ENCODE measurements around the gene MYO9B. TPM values are rescaled to one million over a fixed set of nuclear protein-coding genes. Genes with fewer than 3 reads are reported as not detected.

MYO9B gene
- polyA plus RNA-seq, 3 donors, result 5.9 to 366 (median 7.5) TPM

GRCh38 chr19:17097593-17098126, 22.1 kb downstream of the MYO9B start:
- WGBS (ENCODE audit: insufficient coverage), result 95% methylated on average over 2 of the region's 8 CpGs
- Histone ChIP-seq H3K4me2 (replicated peaks; ENCODE audit: extremely low read depth, low read length, poor library complexity, severe bottlenecking) (peak overlapping the region; percentile 19), H3K27ac (ENCODE audit: low read depth in 1 of 2, low read length in 2 of 2) (peak overlapping the region; percentile 2 to 67), H3K36me3 (replicated peaks in 1 of 2; ENCODE audit: control insufficient read depth in 1 of 2, insufficient read depth in 2 of 2, low read length in 2 of 2) (peaks cover 18 to 41% of the 10 kb centered on the region in 2 donors), H4K20me1 (ENCODE audit: insufficient read depth, low read length) (peaks cover 79% of the 10 kb centered on the region), H3K4me1 (ENCODE audit: control insufficient read depth in 1 of 2, insufficient read depth in 2 of 2, low read length in 2 of 2) (peaks cover 33 to 51% of the 10 kb centered on the region in 2 donors), H3K9me3 (replicated peaks in 1 of 2; ENCODE audit: control insufficient read depth in 1 of 2, insufficient read depth in 1 of 2, low read length in 2 of 2) (no peaks in the 10 kb centered on the region), H3K4me3 (replicated peaks in 1 of 3; ENCODE audit: low read depth in 2 of 3, low read length in 3 of 3) (no peak overlapping the region), H3K79me2 (ENCODE audit: insufficient read depth, low read length) (peaks cover 100% of the 10 kb centered on the region), H2AFZ (ENCODE audit: insufficient read depth, low read depth, low read length, poor library complexity, severe bottlenecking) (no peak overlapping the region), H3K27me3 (ENCODE audit: control insufficient read depth in 2 of 2, insufficient read depth in 2 of 2, low read length in 2 of 2) (no peaks in the 10 kb centered on the region), H3K9ac (ENCODE audit: insufficient read depth, low read length, poor library complexity, severe bottlenecking) (no peak overlapping the region)
- Mint-ChIP-seq H3K27ac (peak overlapping the region; percentile 64 to 90 (median 81)), H3K4me3 (no peak overlapping the region), H3K36me3 (peaks cover 63 to 73% of the 10 kb centered on the region in 2 donors), H3K4me1 (peaks cover 46% of the 10 kb centered on the region), H3K27me3 (ENCODE audit: low read depth in 3 of 3) (peaks cover 0 to 3% (median 0%) of the 10 kb centered on the region in 3 donors), H3K9me3 (peaks cover under 1 to 14% (median 5%) of the 10 kb centered on the region in 7 donors)
- DNase-seq, result peak in 2 of 3 donors; percentile 40 to 58
- intact Hi-C loops (cut with micrococcal nuclease), result no loop called here
- TF ChIP-seq, protein P1, sequence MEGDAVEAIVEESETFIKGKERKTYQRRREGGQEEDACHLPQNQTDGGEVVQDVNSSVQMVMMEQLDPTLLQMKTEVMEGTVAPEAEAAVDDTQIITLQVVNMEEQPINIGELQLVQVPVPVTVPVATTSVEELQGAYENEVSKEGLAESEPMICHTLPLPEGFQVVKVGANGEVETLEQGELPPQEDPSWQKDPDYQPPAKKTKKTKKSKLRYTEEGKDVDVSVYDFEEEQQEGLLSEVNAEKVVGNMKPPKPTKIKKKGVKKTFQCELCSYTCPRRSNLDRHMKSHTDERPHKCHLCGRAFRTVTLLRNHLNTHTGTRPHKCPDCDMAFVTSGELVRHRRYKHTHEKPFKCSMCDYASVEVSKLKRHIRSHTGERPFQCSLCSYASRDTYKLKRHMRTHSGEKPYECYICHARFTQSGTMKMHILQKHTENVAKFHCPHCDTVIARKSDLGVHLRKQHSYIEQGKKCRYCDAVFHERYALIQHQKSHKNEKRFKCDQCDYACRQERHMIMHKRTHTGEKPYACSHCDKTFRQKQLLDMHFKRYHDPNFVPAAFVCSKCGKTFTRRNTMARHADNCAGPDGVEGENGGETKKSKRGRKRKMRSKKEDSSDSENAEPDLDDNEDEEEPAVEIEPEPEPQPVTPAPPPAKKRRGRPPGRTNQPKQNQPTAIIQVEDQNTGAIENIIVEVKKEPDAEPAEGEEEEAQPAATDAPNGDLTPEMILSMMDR (IDR thresholded peaks at IDR 0.05), result no peak

DNA sequence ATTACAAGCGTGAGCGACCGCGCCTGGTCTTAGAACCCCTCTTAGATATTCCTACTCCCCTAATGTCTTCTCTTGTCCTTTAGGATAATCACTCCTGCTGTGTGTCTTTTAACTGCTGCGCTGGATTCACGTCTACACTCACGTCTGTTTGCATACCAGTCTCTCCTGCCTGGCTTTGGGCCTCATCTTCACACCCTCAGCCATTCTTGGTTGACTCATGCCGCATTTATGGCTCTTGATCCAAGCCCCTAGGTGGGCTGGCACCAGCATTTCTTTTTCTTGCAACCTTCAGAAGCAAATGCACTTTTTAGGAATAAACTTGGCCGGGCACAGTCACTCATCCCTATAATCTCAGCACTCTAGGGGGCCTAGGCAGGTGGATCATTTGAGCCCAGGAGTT, 22.7 kb downstream of the MYO9B start:
- intact Hi-C loops (cut with micrococcal nuclease), result no loop called here
- peaks cover 24 to 48% of the 10 kb centered on the region in 2 donors for H3K36me3 ChIP-seq (replicated peaks in 1 of 2; ENCODE audit: control insufficient read depth in 1 of 2, insufficient read depth in 2 of 2, low read length in 2 of 2)
- peak overlapping the region in 1 of 2 donors; percentile 67 for H3K27ac ChIP-seq (ENCODE audit: low read depth in 1 of 2, low read length in 2 of 2)
- Mint-ChIP-seq H3K4me1 (peaks cover 49% of the 10 kb centered on the region), H3K27me3 (ENCODE audit: low read depth in 3 of 3) (peaks cover 0 to 3% (median 0%) of the 10 kb centered on the region in 3 donors), H3K27ac (peak overlapping the region; percentile 61 to 90 (median 80)), H3K4me3 (no peak overlapping the region), H3K9me3 (peaks cover 4 to 17% (median 9%) of the 10 kb centered on the region in 7 donors), H3K36me3 (peaks cover 68 to 73% of the 10 kb centered on the region in 2 donors)
- no peak for DNase-seq
- no peak overlapping the region for H3K4me3 ChIP-seq (replicated peaks in 1 of 3; ENCODE audit: low read depth in 2 of 3, low read length in 3 of 3)
- TF ChIP-seq, protein P1 (IDR thresholded peaks at IDR 0.05), result no peak
- H3K4me2 ChIP-seq (replicated peaks; ENCODE audit: extremely low read depth, low read length, poor library complexity, severe bottlenecking), result no peak overlapping the region
- WGBS (ENCODE audit: insufficient coverage), result 100% methylated on average over 9 of the region's 9 CpGs
- peaks cover 0 to 5% of the 10 kb centered on the region in 2 donors for H3K9me3 ChIP-seq (replicated peaks in 1 of 2; ENCODE audit: control insufficient read depth in 1 of 2, insufficient read depth in 1 of 2, low read length in 2 of 2)
- peaks cover 31 to 45% of the 10 kb centered on the region in 2 donors for H3K4me1 ChIP-seq (ENCODE audit: control insufficient read depth in 1 of 2, insufficient read depth in 2 of 2, low read length in 2 of 2)
- no peaks in the 10 kb centered on the region for H3K27me3 ChIP-seq (ENCODE audit: control insufficient read depth in 2 of 2, insufficient read depth in 2 of 2, low read length in 2 of 2)
- H3K79me2 ChIP-seq (ENCODE audit: insufficient read depth, low read length), result peaks cover 100% of the 10 kb centered on the region
- no peak overlapping the region for H3K9ac ChIP-seq (ENCODE audit: insufficient read depth, low read length, poor library complexity, severe bottlenecking)
- no peak overlapping the region for H2AFZ ChIP-seq (ENCODE audit: insufficient read depth, low read depth, low read length, poor library complexity, severe bottlenecking)
- peaks cover 79% of the 10 kb centered on the region for H4K20me1 ChIP-seq (ENCODE audit: insufficient read depth, low read length)

All from CD14-positive monocyte (primary cell).